ENCODE measurements around the gene CLINT1. TPM values are rescaled to one million over a fixed set of nuclear protein-coding genes. Genes with fewer than 3 reads are reported as not detected.

The CLINT1 gene
- total RNA-seq, 4 donors from 2014 or later: 109 to 165 (median 152) TPM

- 31 to 54% methylated on average over 7 to 8 of the region's 8 CpGs for WGBS, 2 donors
- TF ChIP-seq CTCF (IDR thresholded peaks at IDR 0.05): no peak
- no peak for TF ChIP-seq POLR2A (IDR thresholded peaks at IDR 0.05)
- Histone ChIP-seq H3K4me3 (no peak overlapping the region), H3K9me3 (no peaks in the 10 kb centered on the region), H3K4me1 (peaks cover 0 to 45% (median 15%) of the 10 kb centered on the region in 3 donors), H3K36me3 (peaks cover 0 to 9% (median 0%) of the 10 kb centered on the region in 3 donors), H3K27ac (peak overlapping the region in 3 of 4 donors; percentile 23 to 71 (median 61)), H3K27me3 (no peaks in the 10 kb centered on the region)
- DNase-seq: no peak
- intact Hi-C loops (cut with DNase I): no loop called here
Measured at GRCh38 chr5:157828105-157828943, 30.6 kb downstream of the CLINT1 start.

GRCh38 chr5:157827423-157827822 lies 31.5 kb downstream of the CLINT1 start:
- DNase-seq: no peak
- peak overlapping the region in 3 of 4 donors; percentile 23 to 71 (median 61) for H3K27ac ChIP-seq
- 33 to 38% methylated on average over 3 of the region's 3 CpGs for WGBS, 2 donors
- no peak overlapping the region for H3K4me3 ChIP-seq
- H3K9me3 ChIP-seq: no peaks in the 10 kb centered on the region
- H3K4me1 ChIP-seq: peaks cover 0 to 42% (median 15%) of the 10 kb centered on the region in 3 donors
- intact Hi-C loops (cut with DNase I): no loop called here
- H3K27me3 ChIP-seq: no peaks in the 10 kb centered on the region
- TF ChIP-seq CTCF (IDR thresholded peaks at IDR 0.05): no peak
- no peak for TF ChIP-seq POLR2A (IDR thresholded peaks at IDR 0.05)
- peaks cover 0 to 9% (median 0%) of the 10 kb centered on the region in 3 donors for H3K36me3 ChIP-seq

GRCh38 chr5:157823655-157824054 lies 35.3 kb downstream of the CLINT1 start:
- 90 to 97% methylated on average over 8 of the region's 8 CpGs for WGBS, 2 donors
- H3K9me3 ChIP-seq: no peaks in the 10 kb centered on the region
- TF ChIP-seq CTCF (IDR thresholded peaks at IDR 0.05): no peak
- no peak for TF ChIP-seq POLR2A (IDR thresholded peaks at IDR 0.05)
- intact Hi-C loops (cut with DNase I): no loop called here
- H3K4me1 ChIP-seq: peaks cover 7 to 65% (median 27%) of the 10 kb centered on the region in 3 donors
- DNase-seq: no peak
- H3K36me3 ChIP-seq: no peaks in the 10 kb centered on the region
- H3K4me3 ChIP-seq: no peak overlapping the region
- H3K27ac ChIP-seq: no peak overlapping the region
- no peaks in the 10 kb centered on the region for H3K27me3 ChIP-seq

- intact Hi-C loops (cut with DNase I): no loop called here
- Histone ChIP-seq H3K4me1 (peaks cover 7 to 56% (median 12%) of the 10 kb centered on the region in 3 donors), H3K9me3 (no peaks in the 10 kb centered on the region), H3K27ac (peak overlapping the region in 3 of 4 donors; percentile 1 to 19 (median 12)), H3K36me3 (no peaks in the 10 kb centered on the region), H3K4me3 (no peak overlapping the region), H3K27me3 (no peaks in the 10 kb centered on the region)
- no peak for TF ChIP-seq POLR2A (IDR thresholded peaks at IDR 0.05)
- no peak for TF ChIP-seq CTCF (IDR thresholded peaks at IDR 0.05)
- WGBS, 2 donors: 80 to 85% methylated on average over 7 of the region's 7 CpGs
- no peak for DNase-seq
Measured at GRCh38 chr5:157821822-157822622, 36.9 kb downstream of the CLINT1 start.

- Histone ChIP-seq H3K4me1 (peaks cover 7 to 58% (median 12%) of the 10 kb centered on the region in 3 donors), H3K27ac (peak overlapping the region in 3 of 4 donors; percentile 1 to 19 (median 12)), H3K36me3 (peaks cover 0 to 2% (median 0%) of the 10 kb centered on the region in 3 donors), H3K27me3 (no peaks in the 10 kb centered on the region), H3K4me3 (no peak overlapping the region), H3K9me3 (no peaks in the 10 kb centered on the region)
- WGBS, 2 donors: 84 to 89% methylated on average over 1 of the region's 1 CpG
- TF ChIP-seq CTCF (IDR thresholded peaks at IDR 0.05): no peak
- no peak for TF ChIP-seq POLR2A (IDR thresholded peaks at IDR 0.05)
- DNase-seq: no peak
- intact Hi-C loops (cut with DNase I): no loop called here
Measured at GRCh38 chr5:157821405-157821804, 37.5 kb downstream of the CLINT1 start.
